Hepatocyte (in vitro differentiated cells): Measurements from ENCODE around the gene PSD2.

ENCODE experiments used
- EZH2phosphoT487 ChIP-seq: fragments of 200-600 bp; sonication (generic); IDR thresholded peaks from one replicate; pipeline ENCODE4 v1.6.1; 2018; ENCODE audit warnings: antibody characterized with exemption, mild to moderate bottlenecking, low read depth, moderate library complexity; ENCODE audit not compliant: unreplicated experiment, severe bottlenecking
- TF ChIP-seq, protein P1 (sequence below): fragments of 200-600 bp; sonication (generic); IDR thresholded peaks from 2 replicates; pipeline ENCODE4 v1.5.1; 2016; ENCODE audit warnings: antibody characterized with exemption, mild to moderate bottlenecking; ENCODE audit not compliant: poor library complexity

DNA sequence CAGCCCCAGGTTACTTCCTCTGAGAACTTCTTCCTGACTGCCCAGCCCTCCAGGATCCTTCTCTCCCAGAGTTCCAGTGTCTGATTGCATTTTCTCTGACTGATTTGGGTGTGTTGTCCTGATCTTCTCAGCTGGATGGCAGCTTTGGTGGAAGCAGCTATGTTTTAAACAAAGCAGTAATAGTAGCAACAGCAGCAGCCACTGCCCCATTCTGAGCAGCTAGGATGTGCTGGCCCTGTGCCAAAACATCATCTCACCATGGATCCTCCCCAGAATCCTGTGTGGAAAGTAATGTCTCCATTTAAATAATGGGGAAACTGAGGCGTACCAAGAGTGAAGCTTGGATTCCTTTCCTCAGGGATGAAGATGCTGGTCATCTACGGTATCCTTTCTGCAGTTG lies 46.4 kb upstream of the PSD2 start:
- no peak for TF ChIP-seq EZH2phosphoT487
- TF ChIP-seq, protein P1, sequence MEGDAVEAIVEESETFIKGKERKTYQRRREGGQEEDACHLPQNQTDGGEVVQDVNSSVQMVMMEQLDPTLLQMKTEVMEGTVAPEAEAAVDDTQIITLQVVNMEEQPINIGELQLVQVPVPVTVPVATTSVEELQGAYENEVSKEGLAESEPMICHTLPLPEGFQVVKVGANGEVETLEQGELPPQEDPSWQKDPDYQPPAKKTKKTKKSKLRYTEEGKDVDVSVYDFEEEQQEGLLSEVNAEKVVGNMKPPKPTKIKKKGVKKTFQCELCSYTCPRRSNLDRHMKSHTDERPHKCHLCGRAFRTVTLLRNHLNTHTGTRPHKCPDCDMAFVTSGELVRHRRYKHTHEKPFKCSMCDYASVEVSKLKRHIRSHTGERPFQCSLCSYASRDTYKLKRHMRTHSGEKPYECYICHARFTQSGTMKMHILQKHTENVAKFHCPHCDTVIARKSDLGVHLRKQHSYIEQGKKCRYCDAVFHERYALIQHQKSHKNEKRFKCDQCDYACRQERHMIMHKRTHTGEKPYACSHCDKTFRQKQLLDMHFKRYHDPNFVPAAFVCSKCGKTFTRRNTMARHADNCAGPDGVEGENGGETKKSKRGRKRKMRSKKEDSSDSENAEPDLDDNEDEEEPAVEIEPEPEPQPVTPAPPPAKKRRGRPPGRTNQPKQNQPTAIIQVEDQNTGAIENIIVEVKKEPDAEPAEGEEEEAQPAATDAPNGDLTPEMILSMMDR = no peak
